Testis (tissue), 2 donors: ENCODE results near the gene SEMA3C.

Source experiments
- CTCF ChIP-seq, 3 experiments: fragments of 450-650 bp in 2 of 3; fragments of 200-600 bp in 1 of 3; sonication (generic) in 1 of 3; IDR thresholded peaks; one replicate each; pipeline ENCODE4 v1.5.1; 2016 to 2019; ENCODE audit warnings: antibody characterized with exemption in 3 of 3, mild to moderate bottlenecking in 2 of 3, moderate library complexity in 1 of 3
- POLR2A ChIP-seq: fragments of 450-650 bp; IDR thresholded peaks from one replicate; pipeline ENCODE4 v1.6.1; 2017; ENCODE audit warnings: antibody characterized with exemption, mild to moderate bottlenecking, moderate library complexity

DNA sequence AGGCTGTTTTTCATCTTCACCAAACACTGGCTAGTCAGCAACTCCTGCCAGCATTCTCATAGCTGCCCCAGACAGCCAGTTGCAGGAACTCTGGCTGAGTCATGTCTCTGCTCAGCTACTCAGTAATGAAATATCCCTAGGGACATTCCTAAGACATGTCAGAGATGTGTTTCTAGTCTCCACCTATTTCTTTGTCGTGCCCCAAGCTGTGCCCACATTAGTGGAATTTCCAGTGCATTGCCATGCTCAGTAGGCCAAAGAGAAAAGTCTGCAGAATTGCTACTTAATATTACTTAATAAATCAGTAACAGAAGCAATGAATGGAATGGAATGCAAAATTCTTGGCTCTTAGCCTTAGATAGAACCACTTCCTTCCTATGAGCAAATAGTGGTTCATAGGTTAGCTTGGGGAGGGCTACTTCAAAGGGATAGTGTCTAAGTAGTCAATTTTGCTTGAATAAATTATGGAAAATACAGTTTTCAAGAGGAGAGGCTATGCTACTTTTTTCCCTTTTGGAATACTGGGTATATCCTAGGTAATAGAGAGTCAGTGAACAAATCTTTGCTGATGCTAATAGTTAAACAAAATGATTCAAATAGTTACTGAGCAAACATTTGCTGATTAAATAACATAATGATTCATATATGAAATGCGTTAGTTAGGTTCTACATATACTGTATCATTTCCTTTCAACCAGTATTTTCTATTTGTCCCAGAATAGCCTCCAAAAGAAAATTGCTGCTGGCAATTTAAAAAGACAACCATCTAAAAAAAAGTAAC is 23.6 kb upstream of the SEMA3C start:
- TF ChIP-seq POLR2A, result no peak
- no peak for TF ChIP-seq CTCF (IDR thresholded peaks at IDR 0.05)
